SKM-1 (cell line): ENCODE measurements around the gene TOM1L2.
"Not testable (repeated sequence)": the region's sequence is repeated elsewhere in the genome, so short reads cannot be mapped to it uniquely, and the experiment has no call there.

ENCODE experiments used
- DNase-seq: peaks from one replicate; lab custom pipeline; 2025; ENCODE audit not compliant: unreplicated experiment; lab: John Stamatoyannopoulos, UW

Gene TOM1L2

DNA sequence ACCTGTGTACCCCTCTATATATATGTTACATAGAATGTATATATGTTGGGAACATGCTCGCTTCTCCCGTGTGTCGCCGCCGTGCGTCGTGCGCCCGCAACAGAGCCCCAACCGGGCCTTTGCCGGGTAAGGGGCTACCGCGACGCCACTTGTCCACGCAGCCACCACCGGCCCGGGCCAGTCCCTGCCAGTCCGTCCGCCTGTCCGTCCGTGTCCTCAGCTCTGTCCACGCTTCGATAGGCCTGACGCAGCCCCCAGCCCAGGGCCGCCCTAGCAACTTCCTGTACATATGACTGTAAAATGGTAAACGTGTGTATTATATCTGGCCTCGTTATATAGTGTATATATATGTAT, 161.3 kb downstream of the TOM1L2 start:
- DNase-seq, result no peak

DNA sequence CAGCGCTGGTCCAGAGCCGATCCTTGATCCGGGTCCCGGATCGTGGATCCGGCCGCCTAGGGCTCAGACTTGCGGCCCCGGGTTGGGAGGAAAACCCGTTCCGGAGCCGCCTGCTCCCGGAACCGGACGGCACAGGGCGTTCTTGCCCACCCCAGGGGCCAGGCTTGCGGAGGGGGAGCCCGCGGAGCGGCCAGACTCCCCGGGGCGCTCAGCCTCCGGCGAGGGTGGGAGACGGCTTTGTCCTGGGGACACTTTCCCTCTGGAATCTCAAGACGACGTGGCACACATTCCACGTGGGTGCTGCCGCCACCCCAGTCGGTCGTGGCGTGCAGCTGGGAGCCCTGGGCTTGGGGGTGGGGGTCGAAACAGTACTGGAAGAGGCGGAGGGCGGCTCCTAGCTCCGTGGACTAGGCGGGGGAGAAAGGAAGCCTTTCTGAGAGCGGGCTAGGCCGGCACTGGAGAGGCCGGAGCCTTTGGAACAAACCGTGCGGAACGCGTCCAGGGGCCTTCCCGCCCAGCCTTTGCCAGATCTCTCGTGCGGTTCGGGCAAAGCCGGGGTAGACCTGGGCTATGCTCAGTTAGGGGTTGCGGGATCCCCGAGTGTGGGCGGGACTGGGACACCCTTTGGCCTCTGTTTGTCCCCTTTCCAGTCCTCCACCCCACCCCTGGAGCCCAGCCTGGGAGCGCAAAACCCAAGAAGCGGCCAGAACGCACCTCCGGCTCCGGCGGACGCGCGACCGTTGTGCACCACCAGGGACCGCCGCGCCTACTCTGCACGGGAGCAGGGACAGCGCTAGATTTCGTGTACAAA, 161.9 kb downstream of the TOM1L2 start:
- no peak for DNase-seq

GRCh38 chr17:17809531-17810083, 162.6 kb downstream of the TOM1L2 start:
- DNase-seq, result no peak

- DNase-seq, result no peak
Measured at GRCh38 chr17:17808706-17809432, 163.3 kb downstream of the TOM1L2 start.

DNA sequence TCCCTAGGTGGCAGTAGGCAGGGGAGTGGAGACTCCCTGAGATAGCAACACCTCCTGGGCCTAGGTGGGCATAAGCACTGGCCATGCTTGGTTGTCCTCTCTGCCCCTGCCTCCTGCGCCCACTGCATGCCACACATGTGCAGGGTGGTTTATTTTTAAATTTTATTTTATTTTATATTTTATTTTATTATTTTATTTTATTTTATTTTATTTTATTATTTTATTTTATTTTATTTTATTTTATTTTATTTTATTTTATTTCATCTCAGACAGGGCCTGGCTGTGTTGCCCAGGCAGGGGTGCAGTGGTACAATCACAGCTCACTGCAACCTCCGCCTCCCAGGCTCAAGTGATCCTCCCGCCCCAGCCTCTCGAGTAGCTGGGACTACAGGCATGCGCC, 164.0 kb downstream of the TOM1L2 start:
- not testable (repeated sequence) for DNase-seq

GRCh38 chr17:17807440-17807839, 164.8 kb downstream of the TOM1L2 start:
- DNase-seq, result no peak

GRCh38 chr17:17806611-17807274, 165.5 kb downstream of the TOM1L2 start:
- no peak for DNase-seq

GRCh38 chr17:17806035-17806434, 166.2 kb downstream of the TOM1L2 start:
- DNase-seq, result no peak

GRCh38 chr17:17805575-17805974, 166.6 kb downstream of the TOM1L2 start:
- DNase-seq, result no peak

DNA sequence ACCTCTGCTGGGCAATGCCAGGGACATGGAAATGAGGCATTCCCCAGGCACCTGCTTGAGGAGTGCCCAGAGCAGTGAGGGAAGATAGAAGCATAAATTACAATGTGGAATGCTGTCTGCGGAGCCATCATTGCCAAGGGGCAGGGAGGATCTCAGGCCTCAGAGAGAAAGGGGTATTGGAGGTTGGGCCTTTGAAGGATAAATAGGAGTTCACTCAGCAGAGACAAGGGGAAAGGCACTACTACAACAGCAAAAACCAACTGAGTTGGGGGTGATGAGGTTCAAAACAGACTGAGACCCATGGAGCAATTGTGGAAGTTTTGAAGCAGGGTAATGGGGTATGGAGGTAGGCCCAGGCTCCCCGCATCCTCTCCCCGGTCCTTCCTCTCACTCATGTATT, 168.2 kb downstream of the TOM1L2 start:
- no peak for DNase-seq

GRCh38 chr17:17801800-17802481, 170.3 kb downstream of the TOM1L2 start:
- no peak for DNase-seq

DNA sequence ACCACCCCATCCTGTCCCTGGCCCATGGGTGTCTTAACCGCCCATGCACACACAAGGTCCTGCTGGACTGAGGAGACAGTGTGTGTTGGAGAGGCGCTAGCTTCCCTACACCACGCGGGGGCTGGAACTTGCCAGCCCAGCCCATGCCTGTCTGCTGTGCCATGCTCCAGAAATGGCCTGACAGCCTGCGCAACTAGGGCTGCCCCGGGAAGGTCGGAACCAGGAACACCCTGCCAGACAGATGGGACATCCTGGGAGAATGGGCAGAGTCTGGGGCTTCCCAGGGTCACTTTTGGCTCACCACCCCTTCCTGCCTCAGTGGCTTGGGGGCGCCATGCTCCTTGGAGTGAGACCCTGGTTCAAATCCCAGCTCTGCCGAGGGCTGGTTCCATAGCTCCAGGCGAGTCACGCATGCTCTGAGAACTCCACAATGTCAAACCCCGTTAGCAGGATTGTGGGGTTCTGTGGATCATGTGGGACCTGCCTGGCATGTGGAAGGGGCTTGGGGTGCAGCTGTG, 171.6 kb downstream of the TOM1L2 start:
- no peak for DNase-seq

- DNase-seq, result no peak
Measured at GRCh38 chr17:17798573-17799255, 173.5 kb downstream of the TOM1L2 start.

DNA sequence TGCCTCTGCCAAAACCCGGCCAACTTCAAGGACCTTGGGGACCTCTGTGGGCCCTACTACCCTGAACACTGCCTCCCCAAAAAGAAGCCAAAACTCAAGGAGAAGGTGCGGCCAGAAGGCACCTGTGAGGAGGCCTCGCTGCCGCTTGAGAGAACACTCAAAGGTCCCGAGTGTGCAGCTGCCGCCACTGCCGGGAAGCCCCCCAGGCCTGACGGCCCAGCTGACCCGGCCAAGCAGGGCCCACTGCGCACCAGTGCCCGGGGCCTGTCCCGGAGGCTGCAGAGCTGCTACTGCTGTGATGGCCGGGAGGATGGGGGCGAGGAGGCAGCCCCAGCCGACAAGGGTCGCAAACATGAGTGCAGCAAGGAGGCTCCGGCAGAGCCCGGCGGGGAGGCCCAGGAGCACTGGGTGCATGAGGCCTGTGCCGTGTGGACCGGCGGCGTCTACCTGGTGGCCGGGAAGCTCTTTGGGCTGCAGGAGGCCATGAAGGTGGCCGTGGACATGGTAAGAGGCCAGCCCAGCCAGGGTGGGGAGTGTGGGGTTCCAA, 174.1 kb downstream of the TOM1L2 start:
- no peak for DNase-seq

DNA sequence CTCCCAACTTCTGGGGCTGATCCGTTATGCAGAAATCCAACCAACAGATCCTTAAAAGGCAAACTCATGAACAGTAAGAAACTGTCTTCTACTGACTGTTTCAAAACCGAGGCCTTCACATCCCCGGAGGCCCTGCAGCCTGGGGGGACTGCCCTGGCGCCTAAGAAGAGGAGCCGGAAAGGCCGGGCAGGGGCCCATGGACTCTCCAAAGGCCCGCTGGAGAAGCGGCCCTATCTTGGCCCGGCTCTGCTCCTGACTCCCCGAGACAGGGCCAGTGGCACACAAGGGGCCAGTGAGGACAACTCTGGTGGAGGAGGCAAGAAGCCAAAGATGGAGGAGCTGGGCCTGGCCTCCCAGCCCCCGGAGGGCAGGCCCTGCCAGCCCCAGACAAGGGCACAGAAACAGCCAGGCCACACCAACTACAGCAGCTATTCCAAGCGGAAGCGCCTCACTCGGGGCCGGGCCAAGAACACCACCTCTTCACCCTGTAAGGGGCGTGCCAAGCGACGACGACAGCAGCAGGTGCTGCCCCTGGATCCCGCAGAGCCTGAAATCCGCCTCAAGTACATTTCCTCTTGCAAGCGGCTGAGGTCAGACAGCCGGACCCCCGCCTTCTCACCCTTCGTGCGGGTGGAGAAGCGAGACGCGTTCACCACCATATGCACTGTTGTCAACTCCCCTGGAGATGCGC, 174.9 kb downstream of the TOM1L2 start:
- DNase-seq, result no peak

DNA sequence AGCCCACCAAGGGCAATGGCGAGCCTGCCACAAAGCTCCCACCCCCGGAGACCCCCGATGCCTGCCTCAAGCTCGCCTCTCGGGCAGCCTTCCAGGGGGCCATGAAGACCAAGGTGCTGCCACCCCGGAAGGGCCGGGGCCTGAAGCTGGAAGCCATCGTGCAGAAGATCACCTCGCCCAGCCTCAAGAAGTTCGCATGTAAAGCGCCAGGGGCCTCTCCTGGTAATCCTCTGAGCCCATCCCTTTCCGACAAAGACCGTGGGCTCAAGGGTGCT, 175.5 kb downstream of the TOM1L2 start:
- no peak for DNase-seq

- no peak for DNase-seq
Measured at GRCh38 chr17:17795946-17796786, 176.0 kb downstream of the TOM1L2 start.

DNA sequence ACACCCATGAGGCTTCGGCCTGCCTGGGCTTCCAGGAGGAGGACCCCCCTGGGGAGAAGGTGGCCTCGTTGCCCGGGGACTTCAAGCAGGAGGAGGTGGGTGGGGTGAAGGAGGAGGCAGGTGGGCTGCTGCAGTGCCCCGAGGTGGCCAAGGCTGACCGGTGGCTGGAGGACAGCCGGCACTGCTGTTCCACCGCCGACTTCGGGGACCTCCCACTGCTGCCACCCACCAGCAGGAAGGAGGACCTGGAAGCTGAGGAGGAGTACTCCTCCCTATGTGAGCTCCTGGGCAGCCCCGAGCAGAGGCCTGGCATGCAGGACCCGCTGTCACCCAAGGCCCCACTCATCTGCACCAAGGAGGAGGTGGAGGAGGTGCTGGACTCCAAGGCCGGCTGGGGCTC, 176.9 kb downstream of the TOM1L2 start:
- DNase-seq, result no peak

DNA sequence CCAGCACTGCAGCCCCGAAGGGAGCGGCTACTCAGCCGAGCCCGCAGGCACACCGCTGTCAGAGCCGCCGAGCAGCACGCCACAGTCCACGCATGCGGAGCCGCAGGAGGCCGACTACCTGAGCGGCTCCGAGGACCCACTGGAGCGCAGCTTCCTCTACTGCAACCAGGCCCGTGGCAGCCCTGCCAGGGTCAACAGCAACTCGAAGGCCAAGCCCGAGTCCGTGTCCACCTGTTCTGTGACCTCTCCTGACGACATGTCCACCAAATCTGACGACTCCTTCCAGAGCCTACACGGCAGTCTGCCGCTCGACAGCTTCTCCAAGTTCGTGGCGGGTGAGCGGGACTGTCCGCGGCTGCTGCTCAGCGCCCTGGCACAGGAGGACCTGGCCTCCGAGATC, 177.8 kb downstream of the TOM1L2 start:
- DNase-seq, result no peak
